Mucosa of descending colon (tissue), 3 donors: ENCODE measurements around the gene FRAS1. TPM values are rescaled to one million over a fixed set of nuclear protein-coding genes. Genes with fewer than 3 reads are reported as not detected.

Experiments used
- ATAC-seq: fragments of 200-7000 bp; cut with Tn5 transposase; one replicate; pipeline ENCODE4 v1.9.1; 2020; ENCODE audit warnings: mild to moderate bottlenecking, moderate library complexity
- DNase-seq, 3 donors: peaks; one replicate each; pipeline ENCODE4 v3.0.0-alpha.2; 2020
- H3K36me3 ChIP-seq: fragments of 200-600 bp; one replicate; pipeline ENCODE4 v1.8.0; 2021; ENCODE audit warnings: low read depth, mild to moderate bottlenecking
- H3K4me1 ChIP-seq: fragments of 200-600 bp; one replicate; pipeline ENCODE4 v1.8.0; 2021; ENCODE audit warnings: low read depth, mild to moderate bottlenecking
- H3K4me3 ChIP-seq: fragments of 200-600 bp; one replicate; pipeline ENCODE4 v1.8.0; 2021; ENCODE audit warnings: mild to moderate bottlenecking
- H3K9me3 ChIP-seq: fragments of 200-600 bp; one replicate; pipeline ENCODE4 v1.8.0; 2021; ENCODE audit warnings: mild to moderate bottlenecking
- intact Hi-C, 2 donors: fragments of 100-400 bp; cut with DNase I in 1 of 2; cut with micrococcal nuclease in 1 of 2; formaldehyde crosslinking; loops; one replicate each; pipeline versions ENCODE4 v1.11.0 to v1.11.1; 2022; cut with DNase I, micrococcal nuclease
- total RNA-seq, 3 donors: library from RNA; stranded (reverse); fragmentation: NEBNext Ultra II Directional in 2 of 3; extraction: Animal tissue kit (Norgen Biotek cat#: 25700) in 2 of 3; gene quantifications; one replicate each; pipeline versions ENCODE4 v1.2.1 to v1.2.4, GENCODE V29; 2021 to 2023
- TF ChIP-seq, protein P1 (sequence below): fragments of 200-600 bp; IDR thresholded peaks from one replicate; pipeline ENCODE4 v1.8.0; 2022; ENCODE audit warnings: antibody characterized with exemption, mild to moderate bottlenecking
- donor health status: DM: no; HTN: no; CAD: no; lungs with moderate emphysema.
- donor health status: DM: no; HTN: no; CAD: no.
- donor health status: DM: no; HTN: yes; CAD: no.

FRAS1 gene
- total RNA-seq, 3 donors from 2014 or later = 1.2 to 9.3 (median 2.2) TPM

DNA sequence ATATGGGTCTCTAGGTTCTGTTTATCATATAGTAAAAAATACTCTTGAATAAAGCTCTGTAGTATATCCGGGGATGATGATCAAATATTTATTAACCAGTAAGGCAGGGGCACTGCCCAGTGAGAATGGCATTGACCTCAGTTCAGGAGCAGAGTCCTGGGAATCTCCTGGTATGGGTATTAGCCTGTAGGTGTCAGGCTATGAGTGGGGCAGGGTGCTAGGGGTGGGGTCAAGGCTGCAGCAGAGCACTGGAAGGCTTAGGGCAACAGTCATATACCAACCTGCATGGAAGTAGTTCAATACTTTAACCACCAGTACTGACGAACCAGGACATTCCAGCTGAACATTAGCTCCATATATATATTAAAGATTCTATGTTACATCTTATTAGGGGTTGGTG, 274.1 kb downstream of the FRAS1 start:
- TF ChIP-seq, protein P1, sequence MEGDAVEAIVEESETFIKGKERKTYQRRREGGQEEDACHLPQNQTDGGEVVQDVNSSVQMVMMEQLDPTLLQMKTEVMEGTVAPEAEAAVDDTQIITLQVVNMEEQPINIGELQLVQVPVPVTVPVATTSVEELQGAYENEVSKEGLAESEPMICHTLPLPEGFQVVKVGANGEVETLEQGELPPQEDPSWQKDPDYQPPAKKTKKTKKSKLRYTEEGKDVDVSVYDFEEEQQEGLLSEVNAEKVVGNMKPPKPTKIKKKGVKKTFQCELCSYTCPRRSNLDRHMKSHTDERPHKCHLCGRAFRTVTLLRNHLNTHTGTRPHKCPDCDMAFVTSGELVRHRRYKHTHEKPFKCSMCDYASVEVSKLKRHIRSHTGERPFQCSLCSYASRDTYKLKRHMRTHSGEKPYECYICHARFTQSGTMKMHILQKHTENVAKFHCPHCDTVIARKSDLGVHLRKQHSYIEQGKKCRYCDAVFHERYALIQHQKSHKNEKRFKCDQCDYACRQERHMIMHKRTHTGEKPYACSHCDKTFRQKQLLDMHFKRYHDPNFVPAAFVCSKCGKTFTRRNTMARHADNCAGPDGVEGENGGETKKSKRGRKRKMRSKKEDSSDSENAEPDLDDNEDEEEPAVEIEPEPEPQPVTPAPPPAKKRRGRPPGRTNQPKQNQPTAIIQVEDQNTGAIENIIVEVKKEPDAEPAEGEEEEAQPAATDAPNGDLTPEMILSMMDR = no peak
- Histone ChIP-seq H3K4me1 (no peaks in the 10 kb centered on the region), H3K36me3 (no peaks in the 10 kb centered on the region), H3K9me3 (no peaks in the 10 kb centered on the region), H3K4me3 (no peak overlapping the region)
- ATAC-seq (no peak), DNase-seq (no peak)
- intact Hi-C loops = no loop called here

DNA sequence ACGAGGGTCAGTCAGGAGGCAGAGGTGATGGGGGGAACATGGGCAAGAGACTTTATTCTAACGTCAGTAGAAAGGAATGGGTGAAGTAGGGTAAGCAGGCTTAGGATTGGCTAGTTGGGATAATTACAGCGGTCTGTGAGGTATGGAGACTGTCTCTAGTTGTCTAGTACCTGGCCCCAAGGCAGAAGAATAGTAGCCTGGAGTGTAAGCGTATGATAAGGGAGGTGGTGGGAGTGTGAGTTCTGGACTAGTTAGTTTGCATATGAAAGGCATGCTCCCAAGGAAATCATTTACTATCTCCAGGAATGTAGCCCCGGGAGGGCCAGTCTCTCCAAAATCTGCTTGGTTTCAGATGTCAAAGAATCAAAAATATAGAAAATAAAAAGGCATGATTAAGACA, 274.8 kb downstream of the FRAS1 start:
- Histone ChIP-seq H3K36me3 (no peaks in the 10 kb centered on the region), H3K4me1 (no peaks in the 10 kb centered on the region), H3K9me3 (no peaks in the 10 kb centered on the region), H3K4me3 (no peak overlapping the region)
- intact Hi-C loops = no loop called here
- DNase-seq (no peak), ATAC-seq (no peak)
- TF ChIP-seq, protein P1 = no peak

DNA sequence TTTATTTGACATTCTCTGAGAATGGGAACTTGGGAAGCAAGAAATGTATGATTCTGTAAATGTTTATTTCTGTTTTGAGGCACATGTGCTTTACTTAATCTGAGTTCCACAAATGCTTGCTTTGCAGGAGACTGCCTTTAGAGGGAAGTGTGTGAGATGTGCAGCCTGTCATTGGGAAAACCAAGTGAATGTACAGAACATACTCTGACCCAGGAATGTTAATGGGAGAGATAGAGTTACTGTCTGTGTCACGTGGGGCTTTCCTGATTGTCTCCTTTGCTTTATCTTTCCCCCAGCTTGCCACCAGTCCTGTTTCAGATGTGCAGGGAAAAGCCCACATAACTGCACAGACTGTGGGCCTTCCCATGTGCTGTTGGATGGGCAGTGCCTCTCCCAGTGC, 275.9 kb downstream of the FRAS1 start:
- DNase-seq = no peak
- intact Hi-C loops = no loop called here
- TF ChIP-seq, protein P1 = no peak

DNA sequence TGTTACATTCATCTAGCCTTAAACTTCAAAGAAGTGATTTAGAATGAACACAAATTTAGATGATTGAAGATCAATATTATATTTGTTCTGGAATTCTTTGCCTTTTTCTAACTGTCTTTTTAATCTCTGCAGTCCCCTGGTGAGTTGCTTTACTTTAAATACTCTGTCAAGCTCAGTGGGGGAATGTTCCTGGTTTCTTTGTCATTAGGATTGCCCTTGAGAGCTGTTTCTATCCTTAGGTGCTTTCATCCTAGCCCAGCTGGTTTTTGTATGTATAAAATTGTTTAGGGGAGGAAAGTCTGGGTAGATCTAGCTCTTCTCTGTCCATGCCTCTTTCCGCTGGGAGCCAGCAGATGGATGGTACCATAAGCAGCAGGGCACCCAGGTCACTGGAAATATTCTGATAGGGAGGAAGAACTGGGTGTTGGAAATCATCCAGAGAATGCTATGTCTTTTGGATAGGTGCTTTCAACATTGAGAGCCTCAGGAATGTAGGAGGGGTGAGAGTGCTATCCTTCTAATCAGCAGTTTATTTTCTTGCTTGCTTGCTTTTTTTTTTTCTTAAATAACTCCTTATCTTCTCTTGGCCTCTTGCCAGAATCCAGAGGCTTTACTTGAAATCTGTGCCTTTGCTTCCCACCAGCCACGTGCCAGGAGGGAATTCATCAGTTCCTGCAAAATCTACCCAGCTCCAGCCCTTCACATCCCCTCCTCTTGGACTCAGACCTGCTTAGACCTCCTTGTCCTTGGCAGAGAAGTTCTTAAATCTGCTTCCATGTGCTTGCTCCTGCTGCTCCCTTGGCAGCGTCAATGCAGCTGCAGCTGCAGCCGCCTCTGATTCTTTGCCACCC, 279.2 kb downstream of the FRAS1 start:
- TF ChIP-seq, protein P1 = no peak
- H3K4me1 ChIP-seq = no peaks in the 10 kb centered on the region
- no peak for DNase-seq
- ATAC-seq = no peak
- H3K9me3 ChIP-seq = no peaks in the 10 kb centered on the region
- H3K36me3 ChIP-seq = no peaks in the 10 kb centered on the region
- intact Hi-C loops = no loop called here
- no peak overlapping the region for H3K4me3 ChIP-seq

More for the DNA sequence above, 275.9 kb downstream of the FRAS1 start:
- no peaks in the 10 kb centered on the region for H3K36me3 ChIP-seq
- no peak overlapping the region for H3K4me3 ChIP-seq
- H3K4me1 ChIP-seq = no peaks in the 10 kb centered on the region
- no peak for ATAC-seq
- H3K9me3 ChIP-seq = no peaks in the 10 kb centered on the region

DNA sequence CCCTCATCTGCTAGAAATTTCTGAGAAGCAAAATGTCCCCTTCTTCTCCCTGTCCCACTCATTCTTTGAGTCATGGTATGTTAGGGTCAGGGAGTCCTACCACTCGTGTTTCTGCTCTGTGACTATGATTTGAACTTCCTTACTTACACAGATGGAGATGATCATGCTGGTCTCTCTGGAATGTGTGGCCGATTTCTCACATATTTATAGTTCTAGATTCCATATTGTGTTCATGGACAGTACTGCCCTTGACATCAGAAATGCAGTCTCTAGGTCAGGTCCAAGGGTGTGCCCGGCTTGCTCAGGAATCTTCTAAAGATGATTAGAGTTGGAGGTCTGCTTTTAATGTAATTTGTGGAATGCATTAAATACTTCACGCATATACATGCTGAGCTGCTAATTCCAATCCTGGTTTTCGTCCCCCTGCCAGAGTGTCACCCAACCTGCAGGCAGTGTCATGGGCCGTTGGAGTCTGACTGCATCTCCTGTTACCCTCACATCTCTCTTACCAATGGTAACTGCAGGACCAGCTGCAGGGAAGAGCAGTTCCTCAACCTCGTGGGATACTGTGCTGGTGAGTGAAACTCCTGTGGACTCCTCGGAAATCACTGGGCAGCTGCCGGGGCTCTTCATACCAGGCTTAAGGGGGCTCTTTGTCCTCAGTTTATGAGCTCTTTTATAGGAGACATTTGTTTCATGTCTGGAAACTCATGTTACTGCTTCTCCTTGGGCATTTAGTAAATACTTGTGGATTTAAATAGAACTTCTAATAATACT, 280.3 kb downstream of the FRAS1 start:
- intact Hi-C loops = no loop called here
- H3K36me3 ChIP-seq = no peaks in the 10 kb centered on the region
- TF ChIP-seq, protein P1 = no peak
- no peaks in the 10 kb centered on the region for H3K9me3 ChIP-seq
- no peak overlapping the region for H3K4me3 ChIP-seq
- no peaks in the 10 kb centered on the region for H3K4me1 ChIP-seq
- ATAC-seq (no peak), DNase-seq (no peak)
